Globus pallidus (tissue), 1 donor: Measurements from ENCODE around the gene ARID5B.

ENCODE experiments used
- DNase-seq: peaks from one replicate; pipeline ENCODE4 v3.0.0-alpha.2; 2015; ENCODE audit warnings: low spot score

ARID5B gene

GRCh38 chr10:61941202-61941681 lies 39.7 kb downstream of the ARID5B start:
- no peak for DNase-seq

GRCh38 chr10:61942604-61943461 lies 41.3 kb downstream of the ARID5B start:
- no peak for DNase-seq

DNA sequence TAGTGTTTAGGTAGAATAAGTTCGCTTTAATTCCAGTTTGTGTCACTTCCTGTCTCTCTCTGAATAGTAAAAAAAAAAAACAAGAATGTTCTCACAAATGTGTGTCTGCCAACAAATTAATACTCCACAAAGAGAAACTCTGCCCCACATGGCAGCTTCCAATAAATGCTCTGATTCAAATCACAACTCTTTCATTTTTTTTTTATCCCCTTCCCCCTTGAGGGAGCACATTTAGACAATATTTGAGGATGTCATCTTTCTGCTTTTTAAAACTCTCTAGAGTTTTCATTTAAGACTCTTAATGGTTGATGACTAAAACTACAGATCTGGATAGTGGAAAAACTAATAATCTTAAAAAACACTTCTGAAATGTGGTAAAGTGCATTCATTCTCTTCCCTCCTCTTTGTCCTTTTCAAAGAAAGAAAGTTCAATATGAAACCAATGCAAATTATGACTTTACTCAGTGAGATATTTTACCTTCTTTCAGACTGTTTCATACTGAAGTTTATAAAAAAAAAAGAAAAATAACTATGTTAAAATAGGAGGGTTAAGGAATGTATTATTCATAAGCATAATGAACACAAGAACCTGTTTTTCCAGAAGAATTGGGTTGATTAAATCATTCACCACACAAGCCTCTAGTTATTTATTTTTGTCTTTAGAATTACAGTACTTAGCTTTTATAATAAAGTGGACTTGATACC lies 42.3 kb downstream of the ARID5B start:
- peak; percentile 61 for DNase-seq

DNA sequence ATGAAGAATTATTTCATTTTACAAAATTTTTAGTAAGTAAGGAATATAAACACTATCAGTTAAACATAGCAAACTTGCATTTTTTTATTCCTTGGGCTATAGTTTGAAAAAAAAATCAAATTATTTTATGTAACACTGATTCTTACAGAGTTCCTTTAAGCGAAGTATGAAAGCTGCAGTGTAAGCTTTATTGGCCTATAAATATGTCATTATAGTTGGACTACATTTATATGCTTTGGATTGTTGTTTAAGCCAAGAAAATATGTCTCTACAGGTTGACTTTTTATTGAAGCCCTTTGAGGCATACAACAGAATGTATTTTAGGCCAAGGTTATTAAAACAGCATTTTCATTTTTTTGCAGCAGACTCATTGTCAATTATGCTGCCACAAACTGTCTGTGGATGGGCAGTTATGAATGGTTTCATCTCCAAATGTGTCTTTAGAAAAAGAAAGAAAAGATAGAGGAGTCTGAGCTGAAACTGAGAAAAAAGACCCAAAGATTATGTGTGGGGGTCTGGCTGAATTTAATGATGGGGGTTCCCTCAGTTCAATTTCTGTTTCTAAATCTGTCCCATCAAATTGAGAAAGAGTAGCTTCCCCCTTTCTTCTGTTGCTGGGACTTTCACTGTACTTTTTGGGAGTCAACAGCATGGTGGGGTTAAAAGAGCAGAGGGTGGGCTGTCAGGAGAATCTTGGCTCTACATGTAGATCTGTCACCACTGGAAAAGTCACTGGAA lies 43.1 kb downstream of the ARID5B start:
- no peak for DNase-seq

GRCh38 chr10:61949687-61950086 lies 48.2 kb downstream of the ARID5B start:
- no peak for DNase-seq

- no peak for DNase-seq
Observed at GRCh38 chr10:61950449-61951143, 49.1 kb downstream of the ARID5B start.

DNA sequence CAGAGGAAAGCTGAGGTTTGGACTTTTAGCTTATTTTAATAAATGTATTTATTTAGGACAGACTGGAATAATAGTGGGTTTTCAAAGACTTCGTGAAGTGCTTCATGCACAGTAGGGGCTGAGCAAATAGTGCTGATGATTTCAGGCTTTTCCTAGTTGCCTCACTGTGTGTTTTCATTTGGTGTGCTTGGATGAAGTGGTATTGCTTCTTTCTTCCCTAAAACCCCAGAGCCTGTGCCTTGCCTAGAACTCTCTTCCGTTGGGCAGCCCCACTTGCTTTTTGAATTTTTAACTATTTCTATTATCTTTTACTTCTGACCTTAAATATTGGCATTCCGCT lies 49.6 kb downstream of the ARID5B start:
- no peak for DNase-seq

DNA sequence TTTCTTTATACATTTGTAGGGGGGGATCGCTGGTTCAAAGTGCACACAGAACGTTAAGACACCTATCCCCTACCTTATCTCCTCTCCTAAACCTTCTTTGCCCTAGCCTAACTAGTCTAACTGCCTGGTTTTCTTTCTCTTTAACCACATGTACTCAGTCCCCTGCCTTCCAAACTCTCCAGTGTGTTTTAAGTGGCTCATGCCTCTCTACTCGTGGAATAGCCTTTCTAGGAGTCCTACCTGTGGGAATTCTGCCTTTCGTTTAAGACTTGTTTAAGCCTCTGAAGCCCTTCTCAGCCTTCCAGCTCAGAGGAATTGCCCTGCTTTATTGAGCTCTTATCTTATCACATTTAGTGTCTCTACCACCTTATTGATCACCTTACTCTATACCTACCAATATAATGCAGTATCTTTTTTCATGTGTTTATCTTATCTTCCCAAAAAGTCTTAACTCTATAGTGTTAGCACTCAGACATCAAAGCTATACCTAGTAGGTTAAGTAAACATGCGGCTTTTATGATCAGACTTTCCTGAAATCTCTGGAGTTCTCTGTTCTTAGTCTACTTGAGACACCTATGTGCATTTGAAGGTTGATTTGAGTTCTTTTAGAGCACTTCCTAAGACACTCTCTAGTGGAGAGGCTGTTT lies 50.7 kb downstream of the ARID5B start:
- DNase-seq: no peak

DNA sequence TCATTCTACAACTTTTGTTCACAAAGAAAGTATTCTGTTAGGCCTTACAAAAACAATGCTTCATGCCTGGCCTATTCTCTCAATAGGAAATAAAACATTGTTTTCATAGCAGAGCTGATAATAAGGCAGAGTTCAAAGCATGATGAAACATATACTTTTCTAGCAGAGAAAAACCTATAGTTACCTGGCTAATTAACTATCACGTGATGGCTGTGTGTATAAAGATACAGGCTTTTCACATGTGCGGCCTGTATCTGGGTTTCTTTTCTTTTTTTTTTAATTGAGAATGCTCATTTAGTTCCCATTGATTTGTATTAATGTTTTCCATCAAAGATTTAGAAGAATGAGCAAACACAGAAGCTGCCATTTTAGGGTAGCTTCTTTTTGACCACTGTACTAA lies 51.7 kb downstream of the ARID5B start:
- DNase-seq: no peak

- no peak for DNase-seq
Observed at GRCh38 chr10:61957806-61958205, 56.3 kb downstream of the ARID5B start.

DNA sequence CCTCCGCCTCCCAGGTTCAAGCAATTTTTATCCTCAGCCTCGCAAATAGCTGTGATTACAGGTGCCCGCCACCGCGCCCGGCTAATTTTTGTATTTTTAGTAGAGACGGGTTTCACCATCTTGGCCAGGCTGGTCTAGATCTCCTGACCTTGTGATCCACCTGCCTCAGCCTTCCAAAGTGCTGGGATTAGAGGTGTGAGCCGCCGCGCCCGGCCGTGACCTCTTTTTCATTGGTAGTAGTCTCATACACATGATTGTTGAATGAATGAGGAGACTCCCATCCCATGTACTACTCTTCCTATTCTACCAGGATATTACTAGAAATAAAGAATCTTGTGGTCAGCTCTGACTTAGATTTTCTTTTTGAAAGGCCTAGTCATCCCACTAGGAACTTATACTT lies 56.8 kb downstream of the ARID5B start:
- no peak for DNase-seq

DNA sequence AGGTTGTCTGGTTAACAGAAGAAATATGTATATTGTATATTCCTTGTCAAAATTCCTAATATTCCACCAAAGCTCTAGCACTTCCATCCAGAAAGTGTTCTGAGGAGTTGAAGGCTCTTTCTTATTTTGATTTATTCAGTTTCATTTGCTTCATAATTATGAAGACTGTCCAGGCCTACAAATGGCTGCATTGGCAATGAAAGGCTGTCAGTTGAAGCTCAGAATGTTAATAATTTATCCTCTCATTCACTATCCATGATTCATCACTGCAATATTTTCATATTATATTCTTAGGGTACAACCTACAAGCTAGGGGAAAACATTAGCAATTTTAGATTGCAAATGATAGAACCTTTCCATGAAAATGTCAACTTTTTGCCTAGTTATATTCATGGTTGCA lies 57.3 kb downstream of the ARID5B start:
- DNase-seq: no peak

DNA sequence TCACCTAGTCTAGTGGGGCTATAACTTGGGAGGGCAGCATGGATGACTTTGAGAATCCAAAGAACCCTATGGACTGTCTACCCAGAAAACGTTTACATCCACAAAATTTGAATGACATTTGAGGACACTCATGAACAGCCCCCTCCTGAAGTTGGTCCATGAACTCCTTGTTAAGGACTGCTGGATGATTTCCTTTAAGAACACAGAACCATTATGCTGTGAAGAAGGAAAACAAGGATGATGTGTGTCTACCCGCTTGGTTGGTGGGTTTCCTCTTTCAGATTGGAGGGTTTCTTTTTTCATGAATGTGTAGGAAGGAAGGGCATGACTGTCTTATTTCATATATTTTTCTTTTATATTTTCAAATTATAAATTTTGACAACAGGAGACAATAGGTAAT lies 58.3 kb downstream of the ARID5B start:
- no peak for DNase-seq

GRCh38 chr10:61960396-61961120 lies 59.1 kb downstream of the ARID5B start:
- no peak for DNase-seq

DNA sequence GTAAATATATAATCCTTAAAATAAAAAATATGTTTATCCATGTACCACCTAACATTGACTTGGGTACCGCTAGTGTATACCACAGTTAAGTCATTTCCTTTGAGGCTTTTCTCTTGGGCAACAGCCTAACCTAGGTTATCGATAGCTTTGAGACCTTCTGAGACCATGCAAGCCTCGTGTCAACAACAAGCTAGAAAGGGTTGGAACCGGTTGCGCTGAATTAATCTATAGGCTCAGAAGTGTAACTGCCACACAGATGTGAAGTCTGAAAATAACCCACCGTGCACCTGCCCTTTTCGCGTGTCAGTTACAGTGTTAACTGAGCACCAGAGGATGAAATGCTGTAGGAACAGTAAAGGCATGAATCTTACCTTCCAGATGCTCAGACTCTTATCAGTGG lies 59.8 kb downstream of the ARID5B start:
- DNase-seq: no peak

GRCh38 chr10:61962971-61963370 lies 61.5 kb downstream of the ARID5B start:
- no peak for DNase-seq

- no peak for DNase-seq
Observed at GRCh38 chr10:61963669-61964058, 62.2 kb downstream of the ARID5B start.

DNA sequence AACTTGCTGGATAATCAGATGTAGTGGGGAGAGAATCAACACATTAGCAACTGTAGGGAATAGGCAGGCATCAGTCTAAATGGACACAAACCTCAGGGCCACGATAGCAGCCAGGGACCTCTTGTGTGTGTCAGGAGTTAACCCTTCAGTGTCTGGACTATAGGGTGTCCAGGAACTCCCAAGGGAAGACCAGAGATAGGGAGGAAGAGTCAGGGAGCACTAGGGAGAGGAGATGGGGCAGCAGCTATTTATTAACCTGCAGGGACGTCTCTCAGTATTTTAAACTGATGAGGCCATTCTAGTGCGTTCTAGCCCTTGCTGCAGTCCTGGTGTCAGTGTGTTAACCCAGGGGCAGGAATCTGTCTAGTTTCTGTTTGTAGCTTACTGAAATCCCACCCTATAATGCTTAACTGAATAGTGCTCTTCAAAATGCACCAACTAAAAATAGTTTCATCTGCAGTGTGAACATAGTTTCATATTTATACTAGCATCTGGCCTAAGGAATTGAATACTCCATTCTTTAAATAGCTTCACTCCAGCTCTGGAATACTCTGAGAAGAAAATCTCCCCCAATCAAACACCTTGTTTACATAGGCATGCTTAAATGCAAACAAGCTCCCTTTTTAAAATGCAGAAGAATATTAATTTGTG lies 62.7 kb downstream of the ARID5B start:
- no peak for DNase-seq

GRCh38 chr10:61964949-61965702 lies 63.6 kb downstream of the ARID5B start:
- DNase-seq: no peak
